ENCODE measurements around the gene NKX2-8. TPM values are rescaled to one million over a fixed set of nuclear protein-coding genes. Genes with fewer than 3 reads are reported as not detected.

Gene NKX2-8
- polyA plus RNA-seq, 1 donor (not counting 4 experiments of a cell fraction or from before 2014, with no cell fraction given): 0.07 TPM

GRCh38 chr14:36600431-36600830, 18.0 kb upstream of the NKX2-8 start:
- no peaks in the 10 kb centered on the region for H3K36me3 ChIP-seq (ENCODE audit: control insufficient read depth in 2 of 2, extremely low read depth in 1 of 2, insufficient read depth in 2 of 2, low read length in 2 of 2)
- H3K4me2 ChIP-seq (ENCODE audit: control insufficient read depth, extremely low read depth, insufficient read depth, low read depth, low read length): no peak overlapping the region
- no peak overlapping the region for H3K4me3 ChIP-seq (ENCODE audit: control insufficient read depth in 2 of 3, extremely low read depth in 1 of 3, insufficient read depth in 2 of 3, low read depth in 1 of 3, low read length in 3 of 3)
- no peaks in the 10 kb centered on the region for H4K20me1 ChIP-seq (ENCODE audit: control insufficient read depth, extremely low read depth, insufficient read depth, low read length)
- peaks cover 3% of the 10 kb centered on the region for H3K27me3 ChIP-seq (ENCODE audit: control insufficient read depth, extremely low read depth, insufficient read depth, low read length)
- DNase-seq (ENCODE audit: low read depth, low spot score) (no peak), FAIRE-seq (no peak)
- no peak overlapping the region for H2AFZ ChIP-seq (ENCODE audit: control insufficient read depth, low read length)
- H3K4me1 ChIP-seq (ENCODE audit: control insufficient read depth, extremely low read depth, insufficient read depth, low read length): no peaks in the 10 kb centered on the region
- no peak overlapping the region for H3K9ac ChIP-seq (ENCODE audit: control insufficient read depth, extremely low read depth, insufficient read depth, low read length)
- no peaks in the 10 kb centered on the region for H3K9me3 ChIP-seq (ENCODE audit: control insufficient read depth, low read depth, low read length)
- H3K9me1 ChIP-seq (ENCODE audit: control insufficient read depth, extremely low read depth, insufficient read depth, low read length): no peaks in the 10 kb centered on the region
- TF ChIP-seq, protein P1, sequence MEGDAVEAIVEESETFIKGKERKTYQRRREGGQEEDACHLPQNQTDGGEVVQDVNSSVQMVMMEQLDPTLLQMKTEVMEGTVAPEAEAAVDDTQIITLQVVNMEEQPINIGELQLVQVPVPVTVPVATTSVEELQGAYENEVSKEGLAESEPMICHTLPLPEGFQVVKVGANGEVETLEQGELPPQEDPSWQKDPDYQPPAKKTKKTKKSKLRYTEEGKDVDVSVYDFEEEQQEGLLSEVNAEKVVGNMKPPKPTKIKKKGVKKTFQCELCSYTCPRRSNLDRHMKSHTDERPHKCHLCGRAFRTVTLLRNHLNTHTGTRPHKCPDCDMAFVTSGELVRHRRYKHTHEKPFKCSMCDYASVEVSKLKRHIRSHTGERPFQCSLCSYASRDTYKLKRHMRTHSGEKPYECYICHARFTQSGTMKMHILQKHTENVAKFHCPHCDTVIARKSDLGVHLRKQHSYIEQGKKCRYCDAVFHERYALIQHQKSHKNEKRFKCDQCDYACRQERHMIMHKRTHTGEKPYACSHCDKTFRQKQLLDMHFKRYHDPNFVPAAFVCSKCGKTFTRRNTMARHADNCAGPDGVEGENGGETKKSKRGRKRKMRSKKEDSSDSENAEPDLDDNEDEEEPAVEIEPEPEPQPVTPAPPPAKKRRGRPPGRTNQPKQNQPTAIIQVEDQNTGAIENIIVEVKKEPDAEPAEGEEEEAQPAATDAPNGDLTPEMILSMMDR (optimal IDR thresholded peaks at IDR 0.05 in 1 of 3, IDR thresholded peaks at IDR 0.05 in 1 of 3, conservative IDR thresholded peaks at IDR 0.05 in 1 of 3; ENCODE audit: extremely low read depth in 1 of 3, insufficient read depth in 2 of 3, low read length in 3 of 3): no peak
- no peak for TF ChIP-seq EZH2 (IDR thresholded peaks at IDR 0.05; ENCODE audit: low read length)
- no peak overlapping the region for H3K27ac ChIP-seq (ENCODE audit: control insufficient read depth, insufficient read depth, low read length)
- H3K79me2 ChIP-seq (ENCODE audit: control insufficient read depth, insufficient read depth, low read length): no peaks in the 10 kb centered on the region
- dilution Hi-C loops (cut with MboI; ENCODE audit: extremely low pct_ligation_motif_present, low sequenced_read_pairs): no loop called here

DNA sequence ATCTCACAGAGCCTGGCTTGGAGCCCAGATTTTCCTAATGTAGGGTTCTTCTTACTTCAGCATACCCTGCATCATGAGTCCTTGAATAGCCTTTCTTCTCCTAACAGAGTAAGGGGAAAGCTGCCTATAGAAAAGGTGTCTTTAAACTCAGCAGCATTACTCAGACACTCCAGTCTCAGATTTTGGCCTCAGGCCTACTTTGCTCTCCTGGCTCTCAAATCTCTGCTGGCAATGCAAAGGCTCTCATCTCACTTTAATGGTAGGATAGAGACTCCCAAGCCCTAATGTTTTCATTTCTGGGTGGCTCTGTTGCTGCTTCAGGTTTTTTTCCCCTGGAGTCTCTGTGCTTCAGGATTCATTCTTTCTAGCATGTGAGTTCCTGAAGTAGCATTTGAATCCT, 9.1 kb upstream of the NKX2-8 start:
- H2AFZ ChIP-seq (ENCODE audit: control insufficient read depth, low read length): no peak overlapping the region

More for the DNA sequence above, 9.1 kb upstream of the NKX2-8 start:
- DNase-seq (ENCODE audit: low read depth, low spot score): no peak
- no peak overlapping the region for H3K9ac ChIP-seq (ENCODE audit: control insufficient read depth, extremely low read depth, insufficient read depth, low read length)
- H3K79me2 ChIP-seq (ENCODE audit: control insufficient read depth, insufficient read depth, low read length): no peaks in the 10 kb centered on the region
- no peaks in the 10 kb centered on the region for H3K9me1 ChIP-seq (ENCODE audit: control insufficient read depth, extremely low read depth, insufficient read depth, low read length)
- H4K20me1 ChIP-seq (ENCODE audit: control insufficient read depth, extremely low read depth, insufficient read depth, low read length): no peaks in the 10 kb centered on the region
- H3K27ac ChIP-seq (ENCODE audit: control insufficient read depth, insufficient read depth, low read length): no peak overlapping the region
- H3K36me3 ChIP-seq (ENCODE audit: control insufficient read depth in 2 of 2, extremely low read depth in 1 of 2, insufficient read depth in 2 of 2, low read length in 2 of 2): no peaks in the 10 kb centered on the region
- H3K4me1 ChIP-seq (ENCODE audit: control insufficient read depth, extremely low read depth, insufficient read depth, low read length): no peaks in the 10 kb centered on the region
- TF ChIP-seq, protein P1 (optimal IDR thresholded peaks at IDR 0.05 in 1 of 3, IDR thresholded peaks at IDR 0.05 in 1 of 3, conservative IDR thresholded peaks at IDR 0.05 in 1 of 3; ENCODE audit: extremely low read depth in 1 of 3, insufficient read depth in 2 of 3, low read length in 3 of 3): no peak
- no peak for TF ChIP-seq EZH2 (IDR thresholded peaks at IDR 0.05; ENCODE audit: low read length)
- dilution Hi-C loops (cut with MboI; ENCODE audit: extremely low pct_ligation_motif_present, low sequenced_read_pairs): no loop called here
- H3K4me3 ChIP-seq (ENCODE audit: control insufficient read depth in 2 of 3, extremely low read depth in 1 of 3, insufficient read depth in 2 of 3, low read depth in 1 of 3, low read length in 3 of 3): no peak overlapping the region
- peaks cover 18% of the 10 kb centered on the region for H3K27me3 ChIP-seq (ENCODE audit: control insufficient read depth, extremely low read depth, insufficient read depth, low read length)
- FAIRE-seq: no peak
- no peak overlapping the region for H3K4me2 ChIP-seq (ENCODE audit: control insufficient read depth, extremely low read depth, insufficient read depth, low read depth, low read length)
- no peaks in the 10 kb centered on the region for H3K9me3 ChIP-seq (ENCODE audit: control insufficient read depth, low read depth, low read length)

Measured in keratinocyte (primary cell).